ENCODE data around the gene COPS6.

DNA sequence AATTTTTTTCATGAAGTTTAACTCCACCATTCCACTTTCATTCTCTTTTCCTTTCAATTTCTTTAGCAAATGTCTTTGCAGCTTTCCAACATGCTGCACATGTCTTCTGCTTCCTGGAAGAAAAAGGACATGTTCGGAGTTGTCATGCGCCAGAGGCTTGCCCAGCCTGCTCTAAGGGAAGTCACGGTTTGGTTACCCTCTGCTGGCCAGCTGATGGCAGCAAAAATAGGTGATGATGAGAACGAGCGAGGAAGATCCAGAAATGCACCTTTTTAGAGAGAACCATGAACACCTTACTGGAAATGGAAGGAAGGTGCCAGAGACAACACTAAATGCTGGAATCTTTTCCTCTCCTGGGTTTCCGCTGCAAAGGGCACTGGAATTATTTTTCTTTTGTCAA, 44.1 kb upstream of the COPS6 start:
- TF ChIP-seq, protein P1, sequence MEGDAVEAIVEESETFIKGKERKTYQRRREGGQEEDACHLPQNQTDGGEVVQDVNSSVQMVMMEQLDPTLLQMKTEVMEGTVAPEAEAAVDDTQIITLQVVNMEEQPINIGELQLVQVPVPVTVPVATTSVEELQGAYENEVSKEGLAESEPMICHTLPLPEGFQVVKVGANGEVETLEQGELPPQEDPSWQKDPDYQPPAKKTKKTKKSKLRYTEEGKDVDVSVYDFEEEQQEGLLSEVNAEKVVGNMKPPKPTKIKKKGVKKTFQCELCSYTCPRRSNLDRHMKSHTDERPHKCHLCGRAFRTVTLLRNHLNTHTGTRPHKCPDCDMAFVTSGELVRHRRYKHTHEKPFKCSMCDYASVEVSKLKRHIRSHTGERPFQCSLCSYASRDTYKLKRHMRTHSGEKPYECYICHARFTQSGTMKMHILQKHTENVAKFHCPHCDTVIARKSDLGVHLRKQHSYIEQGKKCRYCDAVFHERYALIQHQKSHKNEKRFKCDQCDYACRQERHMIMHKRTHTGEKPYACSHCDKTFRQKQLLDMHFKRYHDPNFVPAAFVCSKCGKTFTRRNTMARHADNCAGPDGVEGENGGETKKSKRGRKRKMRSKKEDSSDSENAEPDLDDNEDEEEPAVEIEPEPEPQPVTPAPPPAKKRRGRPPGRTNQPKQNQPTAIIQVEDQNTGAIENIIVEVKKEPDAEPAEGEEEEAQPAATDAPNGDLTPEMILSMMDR (IDR thresholded peaks at IDR 0.05): no peak
- TF ChIP-seq POLR2A (IDR thresholded peaks at IDR 0.05): no peak
